GM18508 (cell line): ENCODE results near the gene MAP4K2.

Experiments
- ATAC-seq: cut with Tn5 transposase; IDR thresholded peaks from one replicate; pipeline ENCODE4 v1.9.1; 2021; ENCODE audit warnings: moderate number of reproducible peaks; ENCODE audit not compliant: insufficient read depth, unreplicated experiment

Gene MAP4K2

GRCh38 chr11:64772303-64773018, 30.6 kb downstream of the MAP4K2 start:
- ATAC-seq, result no peak

DNA sequence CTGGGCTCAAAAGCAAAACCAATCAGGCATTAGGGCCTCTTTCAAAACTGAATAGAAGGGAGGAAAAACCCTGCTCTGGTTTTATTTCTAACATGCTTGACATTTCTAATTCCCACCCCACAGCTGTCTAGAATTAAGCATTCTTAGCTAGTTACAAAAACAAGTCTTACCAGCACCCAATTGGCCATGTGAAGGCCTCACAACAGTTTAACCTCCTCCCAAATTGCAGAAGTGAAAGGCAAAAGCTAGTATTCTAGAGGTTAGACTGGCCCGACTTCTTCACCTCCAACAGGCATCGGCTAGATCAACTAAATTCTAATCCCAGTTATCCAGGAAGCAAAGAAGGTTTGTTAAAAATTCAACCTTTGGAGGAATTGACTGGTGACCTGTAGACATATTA, 31.2 kb downstream of the MAP4K2 start:
- ATAC-seq, result no peak

DNA sequence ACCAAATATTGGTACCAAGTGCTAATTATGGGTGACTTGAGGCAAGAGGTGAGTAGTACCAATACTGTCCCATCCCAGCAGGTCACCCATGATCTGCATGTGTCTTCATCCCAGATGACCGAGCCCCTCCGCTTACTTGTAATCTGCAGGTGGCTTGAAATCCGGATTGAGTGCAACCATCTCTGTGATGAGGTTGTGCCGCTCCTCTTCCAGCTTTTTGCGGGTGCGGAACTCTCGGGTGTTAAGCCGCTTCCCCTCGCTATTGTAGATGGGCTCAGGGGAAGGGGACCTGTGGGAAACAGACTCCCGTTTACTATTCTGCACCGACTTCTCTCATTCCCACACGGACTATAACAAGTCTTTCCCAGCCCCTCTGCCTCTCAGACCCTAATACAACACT, 32.9 kb downstream of the MAP4K2 start:
- no peak for ATAC-seq

GRCh38 chr11:64769283-64769682, 33.7 kb downstream of the MAP4K2 start:
- no peak for ATAC-seq

- ATAC-seq, result no peak
Observed at GRCh38 chr11:64768300-64768694, 34.7 kb downstream of the MAP4K2 start.

GRCh38 chr11:64767344-64768299, 35.4 kb downstream of the MAP4K2 start:
- ATAC-seq, result no peak

- ATAC-seq, result no peak
Observed at GRCh38 chr11:64766881-64767280, 36.1 kb downstream of the MAP4K2 start.

DNA sequence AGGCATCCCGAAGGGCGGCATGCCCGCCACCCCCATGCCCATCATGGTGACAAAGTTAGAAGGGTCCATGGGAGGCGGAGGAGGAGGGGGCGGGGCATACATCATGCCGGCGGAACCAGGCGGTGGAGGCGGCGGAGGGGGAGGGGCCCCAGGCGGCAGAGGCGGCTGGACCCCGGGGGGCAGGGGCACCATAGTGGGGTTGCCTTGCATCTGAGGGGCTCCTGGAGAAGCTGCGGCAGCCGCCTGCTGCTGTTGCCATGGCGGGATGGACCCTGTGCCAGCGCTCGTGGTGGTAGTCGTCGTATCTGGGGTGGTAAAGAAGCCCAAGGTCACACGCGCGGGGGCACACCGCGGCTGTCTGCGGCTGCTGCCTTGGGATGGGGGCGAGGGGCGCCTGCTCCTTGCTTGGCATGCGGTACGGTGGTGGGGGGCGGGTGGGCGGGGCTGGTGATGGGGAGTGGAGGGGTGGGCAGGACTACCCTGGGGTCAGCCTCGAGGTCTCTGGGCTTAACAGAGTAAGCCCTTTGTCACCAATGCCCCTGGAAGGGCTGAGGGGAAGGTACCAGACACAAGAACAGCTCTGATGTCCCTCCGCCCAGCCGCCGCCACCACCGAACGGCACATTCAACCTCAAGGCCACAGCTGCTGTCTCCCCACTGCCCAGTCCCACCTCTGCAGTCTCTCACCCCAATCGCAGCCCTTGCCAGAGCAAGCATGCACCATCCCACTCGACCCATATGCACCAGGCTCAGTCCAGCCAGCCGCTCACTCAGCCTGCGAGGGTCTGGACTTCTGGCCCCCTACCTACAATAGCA, 37.0 kb downstream of the MAP4K2 start:
- no peak for ATAC-seq

DNA sequence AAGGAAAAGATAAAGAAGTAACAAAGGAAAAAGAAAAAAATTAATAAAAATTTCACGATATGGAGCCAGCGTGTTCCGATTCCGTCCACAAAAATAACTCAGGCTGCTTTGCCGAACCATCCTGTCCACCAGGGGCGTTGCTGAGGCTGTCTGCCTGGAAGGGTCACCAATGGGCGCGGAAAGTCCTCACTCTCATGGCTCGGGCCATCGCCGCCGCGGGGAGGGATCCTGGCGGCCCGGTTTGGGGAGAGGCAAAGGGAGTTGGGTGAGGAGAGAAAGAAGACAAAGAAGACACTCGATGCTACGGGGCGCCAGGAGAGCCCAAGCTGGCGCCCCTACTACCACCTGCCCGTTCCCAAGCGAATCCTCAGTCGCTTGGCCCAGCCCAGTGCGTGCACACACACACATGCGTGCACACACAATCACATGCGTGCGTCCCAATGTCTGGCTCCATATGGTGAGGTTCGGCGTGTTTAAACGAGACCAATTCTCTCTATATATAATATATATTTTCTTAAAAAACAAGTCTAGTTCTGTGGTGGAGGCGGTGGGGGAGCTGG, 37.6 kb downstream of the MAP4K2 start:
- no peak for ATAC-seq

GRCh38 chr11:64764753-64765152, 38.3 kb downstream of the MAP4K2 start:
- ATAC-seq, result no peak

DNA sequence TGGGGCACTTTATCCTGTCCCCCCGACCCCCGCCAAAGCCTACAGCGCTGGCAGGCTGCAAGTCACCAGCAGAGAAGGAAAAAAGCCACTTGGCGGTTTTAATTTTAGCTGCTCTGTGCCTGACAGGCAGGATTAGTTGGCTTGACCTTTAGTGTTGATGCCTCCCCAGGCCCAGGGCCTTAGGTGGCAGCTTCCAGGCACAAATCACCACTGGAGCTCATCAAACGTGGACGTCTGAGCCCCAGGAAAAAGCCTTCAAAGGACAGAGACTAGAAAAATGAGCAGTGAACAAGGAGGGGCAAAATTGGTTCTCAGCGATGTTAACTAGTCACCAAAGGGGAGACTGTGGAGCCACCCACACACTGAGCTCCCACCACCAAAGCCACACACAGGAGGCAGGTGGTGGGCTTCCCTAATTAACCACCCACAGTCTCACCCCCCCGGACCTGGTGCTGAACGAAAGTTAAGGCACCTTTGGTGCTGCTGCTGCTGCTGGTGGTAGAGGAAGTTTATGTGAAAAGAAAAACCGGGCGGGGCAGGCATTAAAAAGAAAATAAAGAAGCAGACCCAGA, 38.9 kb downstream of the MAP4K2 start:
- no peak for ATAC-seq

GRCh38 chr11:64763526-64764039, 39.4 kb downstream of the MAP4K2 start:
- ATAC-seq, result no peak

- ATAC-seq, result no peak
Observed at GRCh38 chr11:64762674-64763525, 40.1 kb downstream of the MAP4K2 start.

GRCh38 chr11:64762277-64762673, 40.7 kb downstream of the MAP4K2 start:
- ATAC-seq, result no peak

GRCh38 chr11:64760759-64761420, 42.1 kb downstream of the MAP4K2 start:
- no peak for ATAC-seq

GRCh38 chr11:64759722-64760719, 43.0 kb downstream of the MAP4K2 start, which contains the start of gene PYGM:
Gene PYGM (minus strand): TSS chr11:64759974. CDS start chr11:64759898, 76 bp downstream.
- no peak for ATAC-seq

DNA sequence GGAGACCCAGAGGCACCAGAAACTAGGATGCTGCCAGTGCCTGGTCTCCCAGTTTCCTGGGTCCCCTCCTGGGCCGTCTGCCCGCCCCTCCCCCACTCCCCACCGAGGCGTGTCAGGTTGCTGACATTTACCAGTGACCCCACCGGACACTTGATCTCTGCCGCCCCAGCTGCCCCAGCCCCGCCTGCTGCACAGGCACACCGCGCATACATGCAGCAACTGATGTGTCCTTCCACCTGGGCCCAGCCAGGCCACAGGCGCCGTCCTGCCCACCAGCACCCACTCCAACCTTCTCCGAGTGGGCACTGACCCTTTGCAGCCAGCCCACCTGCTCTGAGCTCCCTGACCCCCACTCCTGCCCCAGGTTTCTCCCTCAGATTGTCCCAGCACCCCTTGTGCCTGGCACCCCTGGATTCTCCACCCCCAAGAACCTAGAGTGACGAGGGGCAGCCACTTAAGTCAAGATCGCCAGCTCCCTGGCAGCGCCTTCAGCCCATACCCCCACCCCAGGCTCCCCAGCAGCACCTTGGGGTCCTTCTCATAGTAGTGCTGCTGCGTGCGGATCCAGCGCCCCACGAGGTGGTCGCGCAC, 43.8 kb downstream of the MAP4K2 start:
- no peak for ATAC-seq
